Osteocyte (in vitro differentiated cells): ENCODE measurements around the gene SGMS2. TPM values are rescaled to one million over a fixed set of nuclear protein-coding genes. Genes with fewer than 3 reads are reported as not detected.
A peak's percentile ranks its signal among the peaks of the same experiment; 100 is the strongest.

Experiments used
- DNase-seq: peaks from one replicate; pipeline ENCODE4 v3.0.0; 2021; ENCODE audit warnings: mixed read lengths; ENCODE audit not compliant: unreplicated experiment; ENCODE audit errors: extremely low spot score
- H3K27ac Mint-ChIP-seq: one replicate; pipeline ENCODE4 v1.8.0; 2021; ENCODE audit warnings: mild to moderate bottlenecking, mixed read lengths; ENCODE audit not compliant: unreplicated experiment
- H3K27me3 Mint-ChIP-seq: one replicate; pipeline ENCODE4 v1.8.0; 2021; ENCODE audit warnings: mixed read lengths; ENCODE audit not compliant: unreplicated experiment
- H3K36me3 Mint-ChIP-seq: one replicate; pipeline ENCODE4 v1.8.0; 2021; ENCODE audit warnings: mixed read lengths; ENCODE audit not compliant: unreplicated experiment
- H3K4me1 Mint-ChIP-seq: one replicate; pipeline ENCODE4 v1.8.0; 2021; ENCODE audit warnings: mixed read lengths; ENCODE audit not compliant: unreplicated experiment
- H3K4me3 Mint-ChIP-seq: one replicate; pipeline ENCODE4 v1.8.0; 2021; ENCODE audit warnings: mild to moderate bottlenecking, moderate library complexity, mixed read lengths; ENCODE audit not compliant: unreplicated experiment
- H3K9me3 Mint-ChIP-seq: one replicate; pipeline ENCODE4 v1.8.0; 2021; ENCODE audit warnings: mixed read lengths; ENCODE audit not compliant: unreplicated experiment
- total RNA-seq: library from RNA; stranded (reverse); gene quantifications from 2 replicates; pipeline ENCODE4 v1.2.1, GENCODE V29; 2021
- TF ChIP-seq, protein P1 (sequence below): fragments of 200-600 bp; sonication (generic); IDR thresholded peaks from 2 replicates; pipeline ENCODE4 v1.5.0; 2021; ENCODE audit warnings: antibody characterized with exemption, mild to moderate bottlenecking, moderate library complexity

The SGMS2 gene
- total RNA-seq, 1 donor from 2014 or later = 15.6 TPM

- Mint-ChIP-seq H3K27me3 (peaks cover 6% of the 10 kb centered on the region), H3K36me3 (no peaks in the 10 kb centered on the region), H3K4me1 (no peaks in the 10 kb centered on the region), H3K9me3 (no peaks in the 10 kb centered on the region), H3K27ac (no peak overlapping the region), H3K4me3 (no peak overlapping the region)
- DNase-seq = no peak
- TF ChIP-seq, protein P1, sequence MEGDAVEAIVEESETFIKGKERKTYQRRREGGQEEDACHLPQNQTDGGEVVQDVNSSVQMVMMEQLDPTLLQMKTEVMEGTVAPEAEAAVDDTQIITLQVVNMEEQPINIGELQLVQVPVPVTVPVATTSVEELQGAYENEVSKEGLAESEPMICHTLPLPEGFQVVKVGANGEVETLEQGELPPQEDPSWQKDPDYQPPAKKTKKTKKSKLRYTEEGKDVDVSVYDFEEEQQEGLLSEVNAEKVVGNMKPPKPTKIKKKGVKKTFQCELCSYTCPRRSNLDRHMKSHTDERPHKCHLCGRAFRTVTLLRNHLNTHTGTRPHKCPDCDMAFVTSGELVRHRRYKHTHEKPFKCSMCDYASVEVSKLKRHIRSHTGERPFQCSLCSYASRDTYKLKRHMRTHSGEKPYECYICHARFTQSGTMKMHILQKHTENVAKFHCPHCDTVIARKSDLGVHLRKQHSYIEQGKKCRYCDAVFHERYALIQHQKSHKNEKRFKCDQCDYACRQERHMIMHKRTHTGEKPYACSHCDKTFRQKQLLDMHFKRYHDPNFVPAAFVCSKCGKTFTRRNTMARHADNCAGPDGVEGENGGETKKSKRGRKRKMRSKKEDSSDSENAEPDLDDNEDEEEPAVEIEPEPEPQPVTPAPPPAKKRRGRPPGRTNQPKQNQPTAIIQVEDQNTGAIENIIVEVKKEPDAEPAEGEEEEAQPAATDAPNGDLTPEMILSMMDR = no peak
Measured at GRCh38 chr4:107815158-107815557, 9.6 kb upstream of the SGMS2 start.

DNA sequence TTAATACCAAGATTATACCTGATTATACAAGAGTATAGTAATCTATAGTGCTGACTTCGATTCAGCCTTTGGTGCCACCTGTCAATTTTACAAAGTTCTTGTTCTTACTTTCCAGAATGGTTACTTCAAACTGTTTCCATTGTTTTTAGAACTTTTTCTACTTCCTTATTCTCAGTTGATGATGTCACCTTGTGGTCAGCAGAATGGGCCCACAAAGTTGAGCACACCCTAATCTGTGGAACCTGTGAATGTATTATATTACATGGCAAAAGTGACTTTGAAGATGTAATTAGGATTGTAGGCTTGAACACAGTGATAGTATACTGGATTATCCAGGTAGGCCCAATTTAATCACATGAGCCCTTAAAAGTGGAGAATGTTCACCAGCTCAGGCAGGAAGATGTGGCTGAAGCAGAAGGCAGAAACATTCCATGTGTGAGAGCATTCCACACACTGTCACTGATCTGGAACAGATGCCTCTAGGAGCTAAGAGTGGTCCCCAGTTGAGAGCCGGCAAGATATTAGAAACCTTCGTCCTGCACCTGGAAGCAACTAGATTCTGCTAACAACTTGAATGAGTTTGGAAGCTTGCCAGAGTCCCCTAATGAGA is 6.3 kb upstream of the SGMS2 start:
- TF ChIP-seq, protein P1 = no peak
- no peak overlapping the region for H3K4me3 Mint-ChIP-seq
- H3K27me3 Mint-ChIP-seq = no peaks in the 10 kb centered on the region
- no peaks in the 10 kb centered on the region for H3K9me3 Mint-ChIP-seq
- H3K4me1 Mint-ChIP-seq = peaks cover under 1% of the 10 kb centered on the region
- DNase-seq = no peak
- no peak overlapping the region for H3K27ac Mint-ChIP-seq
- no peaks in the 10 kb centered on the region for H3K36me3 Mint-ChIP-seq

GRCh38 chr4:107823870-107824349 is 822 bp upstream of the SGMS2 start:
- TF ChIP-seq, protein P1 = no peak
- H3K36me3 Mint-ChIP-seq = no peaks in the 10 kb centered on the region
- peak overlapping the region; percentile 98 for H3K27ac Mint-ChIP-seq
- no peak for DNase-seq
- peaks cover 28% of the 10 kb centered on the region for H3K4me1 Mint-ChIP-seq
- peak overlapping the region; percentile 96 for H3K4me3 Mint-ChIP-seq
- no peaks in the 10 kb centered on the region for H3K27me3 Mint-ChIP-seq
- H3K9me3 Mint-ChIP-seq = no peaks in the 10 kb centered on the region

- peak overlapping the region; percentile 97 for H3K27ac Mint-ChIP-seq
- TF ChIP-seq, protein P1 = no peak
- H3K9me3 Mint-ChIP-seq = no peaks in the 10 kb centered on the region
- H3K36me3 Mint-ChIP-seq = no peaks in the 10 kb centered on the region
- peaks cover 28% of the 10 kb centered on the region for H3K4me1 Mint-ChIP-seq
- no peaks in the 10 kb centered on the region for H3K27me3 Mint-ChIP-seq
- H3K4me3 Mint-ChIP-seq = peak overlapping the region; percentile 96
- no peak for DNase-seq
Measured at GRCh38 chr4:107825072-107825824, 516 bp downstream of the SGMS2 start.

DNA sequence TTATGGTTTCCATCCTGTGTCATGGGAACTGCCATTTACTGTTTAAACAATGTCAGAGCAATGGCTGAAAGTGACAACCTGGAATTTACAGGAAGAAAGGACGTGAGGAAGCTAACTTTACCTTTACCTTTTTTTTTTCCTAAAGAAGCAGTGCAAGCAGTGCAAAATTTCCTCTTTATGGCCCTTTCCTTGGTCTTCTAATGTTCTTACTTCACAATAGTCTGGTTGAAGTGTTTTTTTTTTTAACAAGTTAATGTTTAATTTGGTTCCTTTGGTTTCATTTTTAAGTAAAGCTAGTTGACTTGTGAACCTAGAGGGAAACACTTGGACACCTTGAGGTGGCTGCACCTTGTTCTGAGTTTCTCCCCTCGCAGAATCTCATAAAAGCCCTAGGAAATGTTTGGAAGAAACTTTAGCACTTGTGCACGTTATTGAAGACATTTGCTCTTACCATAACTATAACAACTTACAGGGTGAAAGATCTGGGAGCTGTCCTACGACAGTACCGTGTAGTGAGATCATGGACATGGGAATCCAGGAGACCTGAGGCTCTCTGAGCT is 1.8 kb downstream of the SGMS2 start:
- H3K4me3 Mint-ChIP-seq = peak overlapping the region; percentile 1
- no peaks in the 10 kb centered on the region for H3K27me3 Mint-ChIP-seq
- H3K27ac Mint-ChIP-seq = peak overlapping the region; percentile 25

More for the DNA sequence above, 1.8 kb downstream of the SGMS2 start:
- peaks cover 28% of the 10 kb centered on the region for H3K4me1 Mint-ChIP-seq
- H3K9me3 Mint-ChIP-seq = no peaks in the 10 kb centered on the region
- no peak for DNase-seq
- H3K36me3 Mint-ChIP-seq = no peaks in the 10 kb centered on the region
- TF ChIP-seq, protein P1 = no peak
